Natural killer cell (primary cell): ENCODE measurements around the gene VPS37B. TPM values are rescaled to one million over a fixed set of nuclear protein-coding genes. Genes with fewer than 3 reads are reported as not detected.

Experiments
- ATAC-seq, 3 donors: fragments of 150-1000 bp in 2 of 3; fragments of 200-7000 bp in 1 of 3; cut with Tn5 transposase; 1 replicate in 1 of 3; 2 replicates in 2 of 3; pipeline ENCODE4 v1.10.0; 2021; ENCODE audit warnings: mild to moderate bottlenecking in 2 of 3, moderate library complexity in 2 of 3
- DNase-seq, 2 donors: peaks; one replicate each; pipeline versions ENCODE4 v3.0.0 to v3.0.0-alpha.2; 2013 to 2021; ENCODE audit warnings: mixed read lengths in 1 of 2
- H3K27ac ChIP-seq: one replicate; pipeline ENCODE4 v1.5.1; 2013; ENCODE audit warnings: mild to moderate bottlenecking, low read length
- H3K27me3 ChIP-seq: one replicate; pipeline ENCODE4 v1.6.1; 2013; ENCODE audit warnings: low read length; ENCODE audit not compliant: control insufficient read depth, insufficient read depth
- H3K36me3 ChIP-seq: one replicate; pipeline ENCODE4 v1.6.1; 2013; ENCODE audit warnings: low read length; ENCODE audit not compliant: control insufficient read depth, insufficient read depth
- H3K4me1 ChIP-seq: one replicate; pipeline ENCODE4 v1.6.1; 2013; ENCODE audit warnings: low read length; ENCODE audit not compliant: control insufficient read depth, insufficient read depth
- H3K4me3 ChIP-seq: one replicate; pipeline ENCODE4 v1.5.1; 2013; ENCODE audit warnings: low read length
- H3K9me3 ChIP-seq: one replicate; pipeline ENCODE4 v1.6.1; 2013; ENCODE audit warnings: low read length; ENCODE audit not compliant: control insufficient read depth, insufficient read depth
- H3K27ac Mint-ChIP-seq, 2 donors: one replicate each; pipeline ENCODE4 v1.8.0; 2022; ENCODE audit warnings: mild to moderate bottlenecking in 2 of 2, mixed read lengths in 2 of 2, moderate library complexity in 1 of 2
- H3K27me3 Mint-ChIP-seq, 2 donors: one replicate each; pipeline ENCODE4 v1.8.0; 2022; ENCODE audit warnings: low read depth in 2 of 2, mixed read lengths in 2 of 2
- H3K36me3 Mint-ChIP-seq: one replicate; pipeline ENCODE4 v1.8.0; 2022; ENCODE audit warnings: mixed read lengths
- H3K4me1 Mint-ChIP-seq, 2 donors: one replicate each; pipeline ENCODE4 v1.8.0; 2022; ENCODE audit warnings: mixed read lengths in 2 of 2
- H3K4me3 Mint-ChIP-seq: one replicate; pipeline ENCODE4 v1.8.0; 2022; ENCODE audit warnings: mild to moderate bottlenecking, moderate library complexity, mixed read lengths
- H3K9me3 Mint-ChIP-seq, 2 donors: one replicate each; pipeline ENCODE4 v1.8.0; 2022; ENCODE audit warnings: mixed read lengths in 2 of 2
- CTCF ChIP-seq: fragments of 200-600 bp; IDR thresholded peaks from one replicate; pipeline ENCODE4 v1.8.0; 2022; ENCODE audit warnings: antibody characterized with exemption
- WGBS: methylation state at CpG from one replicate; pipeline ENCODE4 v1.1.7; 2013; ENCODE audit warnings: missing lambda C conversion rate; ENCODE audit not compliant: insufficient coverage; 5-methylcytosine and 5-hydroxymethylcytosine counted together
- intact Hi-C: fragments of 100-400 bp; cut with micrococcal nuclease; formaldehyde crosslinking; loops from one replicate; pipeline ENCODE4 v1.14.2; 2022
- total RNA-seq, 4 donors: library from RNA; stranded (reverse); fragments of 120-200 nt in 1 of 4; gene quantifications; one replicate each; pipeline versions ENCODE4 v1.2.3 to v1.2.4, GENCODE V29; 2013 to 2022

The VPS37B gene
- total RNA-seq, 3 donors from 2014 or later (not counting 1 experiment from before 2014, with no cell fraction given), result 142 to 167 (median 165) TPM

GRCh38 chr12:122873540-122873939 is 22.4 kb downstream of the VPS37B start:
- H3K36me3 Mint-ChIP-seq, result no peaks in the 10 kb centered on the region
- no peak overlapping the region for H3K4me3 Mint-ChIP-seq
- TF ChIP-seq CTCF, result no peak
- no peaks in the 10 kb centered on the region for H3K9me3 Mint-ChIP-seq
- peaks cover 24% of the 10 kb centered on the region for H3K36me3 ChIP-seq
- H3K4me3 ChIP-seq, result no peak overlapping the region
- ATAC-seq, result peak in 1 of 3 donors; percentile 4
- DNase-seq, result peak in 1 of 2 donors; percentile 5
- peaks cover 93% of the 10 kb centered on the region for H3K4me1 ChIP-seq
- H3K27ac ChIP-seq, result no peak overlapping the region
- H3K4me1 Mint-ChIP-seq, result peaks cover 94 to 95% of the 10 kb centered on the region in 2 donors
- peak overlapping the region; percentile 74 to 89 for H3K27ac Mint-ChIP-seq
- intact Hi-C loops, result loop anchor here (2.0 kb wide), 1 partner anchor 13 kb away; no protein-coding TSS in a partner anchor
- H3K9me3 ChIP-seq, result no peaks in the 10 kb centered on the region
- 80% methylated on average over 4 of the region's 4 CpGs for WGBS
- no peaks in the 10 kb centered on the region for H3K27me3 ChIP-seq
- no peaks in the 10 kb centered on the region for H3K27me3 Mint-ChIP-seq

GRCh38 chr12:122872815-122873361 is 23.0 kb downstream of the VPS37B start:
- H3K36me3 Mint-ChIP-seq, result no peaks in the 10 kb centered on the region
- Histone ChIP-seq H3K9me3 (no peaks in the 10 kb centered on the region), H3K27me3 (no peaks in the 10 kb centered on the region), H3K36me3 (peaks cover 30% of the 10 kb centered on the region), H3K4me3 (no peak overlapping the region), H3K4me1 (peaks cover 87% of the 10 kb centered on the region), H3K27ac (peak overlapping the region; percentile 75)
- DNase-seq (peak in 1 of 2 donors; percentile 10), ATAC-seq (no peak)
- no peaks in the 10 kb centered on the region for H3K9me3 Mint-ChIP-seq
- intact Hi-C loops, result loop anchor here (2.0 kb wide), 1 partner anchor 14 kb away; no protein-coding TSS in a partner anchor
- H3K27ac Mint-ChIP-seq, result peak overlapping the region; percentile 74 to 89
- peak overlapping the region; percentile 87 for H3K4me3 Mint-ChIP-seq
- TF ChIP-seq CTCF, result no peak
- H3K4me1 Mint-ChIP-seq, result peaks cover 89 to 90% of the 10 kb centered on the region in 2 donors
- no peaks in the 10 kb centered on the region for H3K27me3 Mint-ChIP-seq
- 94% methylated on average over 12 of the region's 12 CpGs for WGBS

GRCh38 chr12:122871851-122872780 is 23.8 kb downstream of the VPS37B start:
- Mint-ChIP-seq H3K9me3 (no peaks in the 10 kb centered on the region), H3K36me3 (no peaks in the 10 kb centered on the region), H3K27ac (peak overlapping the region; percentile 74 to 89), H3K27me3 (no peaks in the 10 kb centered on the region), H3K4me1 (peaks cover 82% of the 10 kb centered on the region in 2 donors), H3K4me3 (peak overlapping the region; percentile 87)
- H3K4me1 ChIP-seq, result peaks cover 80% of the 10 kb centered on the region
- H3K27ac ChIP-seq, result peak overlapping the region; percentile 75
- no peaks in the 10 kb centered on the region for H3K9me3 ChIP-seq
- intact Hi-C loops, result loop anchor here (2.0 kb wide), 1 partner anchor 15 kb away; no protein-coding TSS in a partner anchor
- H3K36me3 ChIP-seq, result peaks cover 37% of the 10 kb centered on the region
- peak; percentile 55 to 68 (median 56) for ATAC-seq
- no peaks in the 10 kb centered on the region for H3K27me3 ChIP-seq
- H3K4me3 ChIP-seq, result peak overlapping the region; percentile 36
- TF ChIP-seq CTCF, result no peak
- DNase-seq, result peak in 1 of 2 donors; percentile 54
- WGBS, result 15% methylated on average over 23 of the region's 23 CpGs
